ENCODE measurements around the gene KLF13. TPM values are rescaled to one million over a fixed set of nuclear protein-coding genes. Genes with fewer than 3 reads are reported as not detected.

KLF13 gene
- total and polyA plus RNA-seq, 10 of the 15 experiments (the other 5 are each of a cell fraction or from before 2014, with no cell fraction given): 20.3 to 109 (median 51.4) TPM

DNA sequence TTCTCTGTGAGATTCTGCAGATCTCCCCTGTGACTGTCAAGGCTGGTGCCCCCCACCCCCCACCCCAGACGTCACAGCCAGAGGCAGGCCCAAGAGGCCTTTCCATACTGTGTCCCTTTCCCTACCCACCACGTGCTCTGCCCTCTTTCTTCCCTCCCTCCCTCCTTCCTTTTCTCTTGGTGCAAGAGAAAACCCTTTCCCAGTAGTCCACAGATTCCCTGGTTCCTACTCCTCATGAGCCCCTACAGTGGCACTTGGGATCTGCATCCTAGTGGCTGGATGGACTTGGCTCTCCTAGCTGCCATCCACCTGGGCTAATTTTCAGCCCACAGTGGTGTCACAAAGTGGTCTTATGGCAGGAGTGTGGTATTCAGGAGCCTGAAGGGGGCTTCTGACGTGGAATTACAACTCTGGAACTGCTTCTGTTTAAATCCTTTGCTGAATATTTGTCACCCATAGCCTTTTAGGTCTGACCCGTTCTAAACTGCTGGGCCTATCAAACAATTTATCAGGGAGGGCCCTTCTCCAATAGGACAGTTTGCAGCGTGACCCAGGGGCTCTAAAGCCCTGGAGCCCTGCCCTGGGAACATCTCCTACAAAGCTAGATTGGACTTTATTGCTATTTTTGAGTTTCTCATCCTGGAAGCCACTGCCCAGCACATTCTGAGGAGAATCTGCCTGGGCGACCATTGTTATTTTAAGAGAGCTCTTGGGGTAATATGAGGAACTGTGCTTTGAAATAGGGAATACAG, 35.3 kb downstream of the KLF13 start:
- TF ChIP-seq EED (IDR thresholded peaks at IDR 0.05; ENCODE audit: low read depth): no peak
- TF ChIP-seq JUND (IDR thresholded peaks at IDR 0.05; ENCODE audit: low read depth, low read length): no peak
- TF ChIP-seq, protein P1, sequence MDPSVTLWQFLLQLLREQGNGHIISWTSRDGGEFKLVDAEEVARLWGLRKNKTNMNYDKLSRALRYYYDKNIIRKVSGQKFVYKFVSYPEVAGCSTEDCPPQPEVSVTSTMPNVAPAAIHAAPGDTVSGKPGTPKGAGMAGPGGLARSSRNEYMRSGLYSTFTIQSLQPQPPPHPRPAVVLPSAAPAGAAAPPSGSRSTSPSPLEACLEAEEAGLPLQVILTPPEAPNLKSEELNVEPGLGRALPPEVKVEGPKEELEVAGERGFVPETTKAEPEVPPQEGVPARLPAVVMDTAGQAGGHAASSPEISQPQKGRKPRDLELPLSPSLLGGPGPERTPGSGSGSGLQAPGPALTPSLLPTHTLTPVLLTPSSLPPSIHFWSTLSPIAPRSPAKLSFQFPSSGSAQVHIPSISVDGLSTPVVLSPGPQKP (IDR thresholded peaks at IDR 0.05; ENCODE audit: low read depth, low read length): no peak
- no peak for TF ChIP-seq ZNF217 (IDR thresholded peaks at IDR 0.05)
- no peak for TF ChIP-seq ETV6 (conservative IDR thresholded peaks at IDR 0.05 in 1 of 2, IDR thresholded peaks at IDR 0.05 in 1 of 2; ENCODE audit: borderline replicate concordance in 1 of 2, low read depth in 1 of 2)
- TF ChIP-seq IRF4 (IDR thresholded peaks at IDR 0.05; ENCODE audit: low read depth, low read length): 0 out of 2 replicates have a peak, but pooled peaks have one; percentile 3
- TF ChIP-seq ATF2 (IDR thresholded peaks at IDR 0.05; ENCODE audit: low read length): no peak
- intact Hi-C loops (cut with micrococcal nuclease; ENCODE audit: unreplicated experiment): no loop called here
- DNase-seq (ENCODE audit: low read depth, low spot score) (no peak), ATAC-seq (no peak), FAIRE-seq (no peak)
- Histone ChIP-seq H3K4me2 (ENCODE audit: control insufficient read depth, insufficient read depth) (peak overlapping the region; percentile 84), H3K4me1 (ENCODE audit: control insufficient read depth, insufficient read depth, low read length) (peaks cover 83% of the 10 kb centered on the region), H3K79me2 (ENCODE audit: control insufficient read depth, insufficient read depth, low read length) (peaks cover 93% of the 10 kb centered on the region), H2AFZ (ENCODE audit: control insufficient read depth, low read depth, low read length) (no peak overlapping the region), H3K9me3 (replicated peaks; ENCODE audit: control insufficient read depth, insufficient read depth, low read length) (no peaks in the 10 kb centered on the region), H3K4me3 (0 out of 2 replicates have a peak overlapping the region, but pooled peaks have one; percentile 61), H3K36me3 (ENCODE audit: control insufficient read depth in 2 of 2, insufficient read depth in 2 of 2, low read length in 1 of 2) (peaks cover 18 to 19% of the 10 kb centered on the region in 2 experiments), H4K20me1 (ENCODE audit: control insufficient read depth, insufficient read depth) (peaks cover under 1% of the 10 kb centered on the region; the same call in 1 of the 2 replicates), H3K9ac (ENCODE audit: control insufficient read depth, insufficient read depth, low read length) (peak overlapping the region; percentile 21; the same call in 1 of the 2 replicates), H3K27me3 (replicated peaks in 1 of 2; ENCODE audit: control insufficient read depth in 2 of 2, insufficient read depth in 2 of 2, low read length in 1 of 2) (no peaks in the 10 kb centered on the region), H3K27ac (ENCODE audit: control insufficient read depth, insufficient read depth) (peak overlapping the region; percentile 85)
- POLR2A ChIA-PET: interaction anchor here (0.6 to 1.5 kb wide), 3 partner anchors 8 to 106 kb away, joined by 3 to 4 read pairs (median 3); no protein-coding TSS in a partner anchor
- CTCF ChIA-PET: interaction anchor here (0.7 to 1.5 kb wide), 4 partner anchors 73 to 162 kb away, joined by 3 to 7 read pairs (median 4); no protein-coding TSS in a partner anchor
- BruUV-seq (replicated peaks): no TSS peak
- RAD21 ChIA-PET (ENCODE audit: unreplicated experiment): interaction anchor here (0.7 to 2.8 kb wide), 4 partner anchors 9 to 126 kb away, joined by 3 to 17 read pairs (median 6); no protein-coding TSS in a partner anchor
- 26% methylated on average over 6 of the region's 6 CpGs for WGBS (ENCODE audit: insufficient coverage, insufficient replicate concordance, low lambda C conversion rate, missing lambda C conversion rate)
- SMC1A ChIA-PET (ENCODE audit: uncharacterized antibody, unreplicated experiment): interaction anchor here (1.2 to 2.9 kb wide), 8 partner anchors 9 to 147 kb away, joined by 4 to 16 read pairs (median 6); no protein-coding TSS in a partner anchor
- in situ Hi-C loops (cut with MboI): no loop called here
